A673 (cell line): ENCODE measurements around the gene ROM1. TPM values are rescaled to one million over a fixed set of nuclear protein-coding genes. Genes with fewer than 3 reads are reported as not detected.
"Not testable (repeated sequence)": the region's sequence is repeated elsewhere in the genome, so short reads cannot be mapped to it uniquely, and the experiment has no call there.

ENCODE experiments used
- BruUV-seq: library from RNA; stranded (reverse); fragments of 400-500 nt; replicated peaks from 2 replicates; lab custom pipeline; 2021; lab: Mats Ljungman, UMichigan
- CTCF ChIA-PET: fragments of 300-600 bp; sonication (Branson Sonifier 250); formaldehyde crosslinking; loops from one replicate; lab custom pipeline; 2022; ENCODE audit warnings: antibody characterized with exemption; lab: Charles Lee
- POLR2A ChIA-PET: fragments of 300-600 bp; sonication (Branson Sonifier 250); formaldehyde crosslinking; loops from one replicate; lab custom pipeline; 2022; ENCODE audit warnings: antibody characterized with exemption; ENCODE audit not compliant: low non-redundant PET; lab: Charles Lee
- DNase-seq: peaks from one replicate; pipeline ENCODE4 v3.0.0-alpha.2; 2015; ENCODE audit warnings: low spot score
- H3K27ac ChIP-seq: fragments of 200-600 bp; sonication (generic); 2 replicates; pipeline ENCODE4 v1.5.1; 2016; ENCODE audit warnings: mixed run types, low read depth, mild to moderate bottlenecking, mixed read lengths, antibody characterized with exemption, low read length; ENCODE audit not compliant: poor library complexity, severe bottlenecking
- H3K27me3 ChIP-seq: fragments of 200-600 bp; sonication (generic); replicated peaks from 2 replicates; pipeline ENCODE4 v1.6.1; 2017; ENCODE audit warnings: mixed run types, low read depth, mild to moderate bottlenecking, mixed read lengths, antibody characterized with exemption, low read length; ENCODE audit not compliant: insufficient read depth, poor library complexity
- H3K36me3 ChIP-seq: fragments of 200-600 bp; sonication (generic); 2 replicates; pipeline ENCODE4 v1.6.1; 2016; ENCODE audit warnings: mixed run types, mild to moderate bottlenecking, mixed read lengths, antibody characterized with exemption, low read length; ENCODE audit not compliant: insufficient read depth, poor library complexity, severe bottlenecking
- H3K4me1 ChIP-seq: fragments of 200-600 bp; sonication (generic); 2 replicates; pipeline ENCODE4 v1.6.1; 2017; ENCODE audit warnings: mixed run types, mild to moderate bottlenecking, mixed read lengths, antibody characterized with exemption, low read length; ENCODE audit not compliant: insufficient read depth, poor library complexity, severe bottlenecking
- H3K4me3 ChIP-seq: fragments of 200-600 bp; sonication (generic); 2 replicates; pipeline ENCODE4 v1.5.1; 2016; ENCODE audit warnings: low read depth, mixed run types, mild to moderate bottlenecking, mixed read lengths, low read length; ENCODE audit not compliant: poor library complexity, severe bottlenecking
- H3K9me3 ChIP-seq: fragments of 200-600 bp; sonication (generic); 2 replicates; pipeline ENCODE4 v1.6.1; 2016; ENCODE audit warnings: mixed run types, low read depth, mild to moderate bottlenecking, mixed read lengths, antibody characterized with exemption, low read length; ENCODE audit not compliant: poor library complexity, severe bottlenecking
- CTCF ChIP-seq: fragments of 300-800, 200-600 bp; sonication (generic); conservative IDR thresholded peaks from 2 replicates; pipeline ENCODE4 v1.5.1; 2017; ENCODE audit warnings: low read depth, mild to moderate bottlenecking, antibody characterized with exemption, low read length, moderate library complexity, mixed read lengths
- EZH2 ChIP-seq: fragments of 200-600 bp; sonication (generic); IDR thresholded peaks from 2 replicates; pipeline ENCODE4 v1.6.1; 2017; ENCODE audit warnings: borderline replicate concordance, low read depth, mild to moderate bottlenecking, mixed read lengths, antibody characterized with exemption, low read length; ENCODE audit not compliant: poor library complexity, severe bottlenecking
- intact Hi-C: fragments of 100-400 bp; cut with micrococcal nuclease; formaldehyde crosslinking; loops from one replicate; pipeline ENCODE4 v1.10.0; 2022; ENCODE audit not compliant: unreplicated experiment
- total RNA-seq: library from RNA; stranded (reverse); gene quantifications from 2 replicates; pipeline ENCODE4 v1.2.3, GENCODE V29; 2021

The ROM1 gene
- total RNA-seq, 1 experiment from 2014 or later: 1.1 TPM

GRCh38 chr11:62567018-62567633 lies 45.9 kb upstream of the ROM1 start:
- TF ChIP-seq CTCF: no peak
- no peak for TF ChIP-seq EZH2
- POLR2A ChIA-PET: interaction anchor here (0.5 kb wide), 1 partner anchor 105 kb away, joined by 8 read pairs; the partner anchor contains the start of gene LBHD1
- no peak overlapping the region for H3K4me3 ChIP-seq
- no peaks in the 10 kb centered on the region for H3K27me3 ChIP-seq
- peaks cover 25% of the 10 kb centered on the region for H3K4me1 ChIP-seq
- intact Hi-C loops: no loop called here
- BruUV-seq: no TSS peak
- peaks cover 95% of the 10 kb centered on the region for H3K36me3 ChIP-seq
- no peak for DNase-seq
- peak overlapping the region; percentile 29 for H3K27ac ChIP-seq
- H3K9me3 ChIP-seq: no peaks in the 10 kb centered on the region
- CTCF ChIA-PET: no interaction called here

GRCh38 chr11:62569611-62570010 lies 43.4 kb upstream of the ROM1 start:
- TF ChIP-seq EZH2: no peak
- TF ChIP-seq CTCF: no peak
- intact Hi-C loops: no loop called here
- POLR2A ChIA-PET: no interaction called here
- CTCF ChIA-PET: no interaction called here
- Histone ChIP-seq H3K4me1 (peaks cover 29% of the 10 kb centered on the region), H3K4me3 (no peak overlapping the region), H3K36me3 (peaks cover 83% of the 10 kb centered on the region), H3K27me3 (no peaks in the 10 kb centered on the region), H3K27ac (no peak overlapping the region), H3K9me3 (no peaks in the 10 kb centered on the region)
- no peak for DNase-seq
- no TSS peak for BruUV-seq

GRCh38 chr11:62570903-62571302 lies 42.2 kb upstream of the ROM1 start:
- H3K27ac ChIP-seq: peak overlapping the region; percentile 83
- intact Hi-C loops, CTCF ChIA-PET, H3K27me3 ChIP-seq, BruUV-seq, DNase-seq, H3K9me3 ChIP-seq, H3K4me3 ChIP-seq: not testable (repeated sequence)
- POLR2A ChIA-PET: interaction anchor here (0.7 to 1.0 kb wide), 2 partner anchors 11 to 94 kb away, joined by 3 to 4 read pairs; partner anchors contain the start of genes C11orf98 and CSKMT
- H3K36me3 ChIP-seq: peaks cover 71% of the 10 kb centered on the region
- H3K4me1 ChIP-seq: peaks cover 35% of the 10 kb centered on the region

GRCh38 chr11:62571493-62571892 lies 41.6 kb upstream of the ROM1 start:
- H3K4me1 ChIP-seq: peaks cover 31% of the 10 kb centered on the region
- CTCF ChIA-PET, BruUV-seq, H3K27me3 ChIP-seq, intact Hi-C loops, DNase-seq, H3K9me3 ChIP-seq: not testable (repeated sequence)
- POLR2A ChIA-PET: interaction anchor here (0.6 to 1.0 kb wide), 3 partner anchors 11 to 261 kb away, joined by 3 to 4 read pairs (median 3); partner anchors contain the start of genes C11orf98 and CSKMT
- H3K27ac ChIP-seq: peak overlapping the region; percentile 83
- peak overlapping the region; percentile 65 for H3K4me3 ChIP-seq
- peaks cover 71% of the 10 kb centered on the region for H3K36me3 ChIP-seq
